GM12891 (cell line): ENCODE results near the gene SMPD3.

Source experiments
- POLR2A ChIP-seq: IDR thresholded peaks from 2 replicates; pipeline ENCODE4 v1.6.1; 2011; ENCODE audit warnings: low read depth, low read length, control low read depth
- POLR2AphosphoS5 ChIP-seq: IDR thresholded peaks from 2 replicates; pipeline ENCODE4 v1.6.1; 2011; ENCODE audit warnings: low read depth, low read length, control low read depth
- SPI1 ChIP-seq: IDR thresholded peaks from 2 replicates; pipeline ENCODE4 v1.6.1; 2011; ENCODE audit warnings: low read depth, low read length, control low read depth
- TAF1 ChIP-seq: IDR thresholded peaks from 2 replicates; pipeline ENCODE4 v1.6.1; 2011; ENCODE audit warnings: low read depth, low read length, control low read depth

GRCh38 chr16:68386628-68387027, 61.7 kb downstream of the SMPD3 start:
- TF ChIP-seq POLR2A (no peak), TAF1 (no peak), POLR2AphosphoS5 (no peak), SPI1 (no peak)
